HCT116 (cell line): Measurements from ENCODE around the gene CACNA1S. TPM values are rescaled to one million over a fixed set of nuclear protein-coding genes. Genes with fewer than 3 reads are reported as not detected.

Source experiments
- ATAC-seq: fragments of 200-7000 bp; cut with Tn5 transposase; 2 replicates; pipeline ENCODE4 v1.9.1; 2020; ENCODE audit warnings: mild to moderate bottlenecking, moderate library complexity
- BruUV-seq: library from RNA; stranded (reverse); fragments of 400-500 nt; replicated peaks from 2 replicates; lab custom pipeline; 2021; lab: Mats Ljungman, UMichigan
- CTCF ChIA-PET: fragments of 300-600 bp; sonication (Branson Sonifier 250); formaldehyde crosslinking; loops from one replicate; lab custom pipeline; 2021; ENCODE audit warnings: antibody characterized with exemption; lab: Charles Lee
- POLR2A ChIA-PET: fragments of 300-600, 350-600 bp; sonication (Branson Sonifier 250); formaldehyde crosslinking; loops from one replicate; lab custom pipeline; 2021; ENCODE audit warnings: antibody characterized with exemption; lab: Charles Lee
- RAD21 ChIA-PET, 2 experiments: fragments of 300-600 bp; sonication (Branson Sonifier 250); formaldehyde crosslinking; loops; one replicate each; lab custom pipeline; 2023; ENCODE audit warnings: low total read pairs in 2 of 2; ENCODE audit not compliant: uncharacterized antibody in 2 of 2, unreplicated experiment in 2 of 2, low non-redundant PET in 1 of 2; lab: Charles Lee
- DNase-seq: peaks from one replicate; pipeline ENCODE4 v3.0.0-alpha.2; 2010; ENCODE audit warnings: low read depth, low spot score
- H2AFZ ChIP-seq: fragments of 200-600 bp; shearing (Covaris generic), sonication (generic); 2 replicates; pipeline ENCODE4 v1.6.1; 2017; ENCODE audit warnings: low read depth, mixed run types, mixed read lengths, antibody characterized with exemption, low read length; ENCODE audit not compliant: poor library complexity, severe bottlenecking
- H3K27ac ChIP-seq: 2 replicates; pipeline ENCODE4 v1.5.1; 2012; ENCODE audit warnings: low read depth, low read length
- H3K27me3 ChIP-seq: fragments of 200-600 bp; sonication (generic); 2 replicates; pipeline ENCODE4 v1.6.1; 2016; ENCODE audit warnings: mixed run types, low read length, mixed read lengths; ENCODE audit not compliant: insufficient read depth
- H3K36me3 ChIP-seq, 2 experiments: fragments of 200-500 bp in 1 of 2; fragments of 200-600 bp in 1 of 2; sonication (Bioruptor generic) in 1 of 2; sonication (generic) in 1 of 2; 2 replicates each; pipeline versions ENCODE4 v1.5.1 to v1.6.1; 2014 to 2016; ENCODE audit warnings: low read length in 2 of 2, inconsistent platforms in 1 of 2, mixed read lengths in 1 of 2, mixed run types in 1 of 2; ENCODE audit not compliant: insufficient read depth in 2 of 2, control insufficient read depth in 1 of 2
- H3K4me1 ChIP-seq, 2 experiments: fragments of 200-600 bp in 1 of 2; sonication (generic) in 1 of 2; 2 replicates each; pipeline versions ENCODE4 v1.5.1 to v1.6.1; 2012 to 2017; ENCODE audit warnings: low read length in 2 of 2, inconsistent platforms in 1 of 2, mild to moderate bottlenecking in 1 of 2, mixed read lengths in 1 of 2, mixed run types in 1 of 2, moderate library complexity in 1 of 2; ENCODE audit not compliant: insufficient read depth in 2 of 2, control insufficient read depth in 1 of 2
- H3K4me2 ChIP-seq: fragments of 200-600 bp; sonication (generic); 2 replicates; pipeline ENCODE4 v1.6.1; 2017; ENCODE audit warnings: mixed run types, low read length, mixed read lengths
- H3K4me3 ChIP-seq, 2 experiments: fragments of 200-600 bp in 1 of 2; sonication (generic) in 1 of 2; replicated peaks in 1 of 2; 2 replicates each; pipeline ENCODE4 v1.5.1; 2011 to 2016; ENCODE audit warnings: low read length in 2 of 2, control low read depth in 1 of 2, low read depth in 1 of 2, mild to moderate bottlenecking in 1 of 2, mixed read lengths in 1 of 2, mixed run types in 1 of 2
- H3K79me2 ChIP-seq: fragments of 200-600 bp; sonication (generic); 2 replicates; pipeline ENCODE4 v1.6.1; 2017; ENCODE audit warnings: mild to moderate bottlenecking, mixed run types, low read length, moderate library complexity, mixed read lengths; ENCODE audit not compliant: insufficient read depth
- H3K9ac ChIP-seq: fragments of 200-600 bp; sonication (generic); 2 replicates; pipeline ENCODE4 v1.6.1; 2016; ENCODE audit warnings: low read length, mixed read lengths
- H3K9me2 ChIP-seq: fragments of 200-600 bp; sonication (generic), shearing (Covaris generic); 2 replicates; pipeline ENCODE4 v1.6.1; 2017; ENCODE audit warnings: mixed run types, mild to moderate bottlenecking, moderate library complexity; ENCODE audit not compliant: insufficient read depth
- H3K9me3 ChIP-seq, 2 experiments: fragments of 200-500 bp in 1 of 2; fragments of 200-600 bp in 1 of 2; sonication (Bioruptor generic) in 1 of 2; sonication (generic) in 1 of 2; 2 replicates each; pipeline ENCODE4 v1.6.1; 2014 to 2017; ENCODE audit warnings: low read length in 2 of 2, mixed read lengths in 2 of 2, inconsistent platforms in 1 of 2, low read depth in 1 of 2, mild to moderate bottlenecking in 1 of 2, mixed run types in 1 of 2, moderate library complexity in 1 of 2; ENCODE audit not compliant: control insufficient read depth in 1 of 2, insufficient read depth in 1 of 2
- H4K20me1 ChIP-seq: fragments of 200-600 bp; sonication (generic), shearing (Covaris generic); 2 replicates; pipeline ENCODE4 v1.6.1; 2017; ENCODE audit warnings: mixed run types, mild to moderate bottlenecking, moderate library complexity; ENCODE audit not compliant: insufficient read depth
- CBX3 ChIP-seq: IDR thresholded peaks from 2 replicates; pipeline ENCODE4 v1.6.1; 2012; ENCODE audit warnings: low read depth
- EGR1 ChIP-seq: IDR thresholded peaks from 2 replicates; pipeline ENCODE4 v1.6.1; 2012; ENCODE audit warnings: low read depth
- EZH2phosphoT487 ChIP-seq: fragments of 200-600 bp; IDR thresholded peaks from 2 replicates; pipeline ENCODE4 v1.6.1; 2018; ENCODE audit warnings: antibody characterized with exemption, borderline replicate concordance
- JUND ChIP-seq: IDR thresholded peaks from 2 replicates; pipeline ENCODE4 v1.6.1; 2012
- POLR2A ChIP-seq: IDR thresholded peaks from 2 replicates; pipeline ENCODE4 v1.7.0; 2011; ENCODE audit warnings: borderline replicate concordance; ENCODE audit not compliant: insufficient read depth, insufficient read length; ENCODE audit errors: extremely low read depth
- POLR2AphosphoS5 ChIP-seq: IDR thresholded peaks from 2 replicates; pipeline ENCODE4 v1.6.1; 2011; ENCODE audit warnings: mild to moderate bottlenecking, low read depth, low read length, moderate library complexity
- SP1 ChIP-seq: IDR thresholded peaks from 2 replicates; pipeline ENCODE4 v1.6.1; 2012; ENCODE audit warnings: low read depth
- SRF ChIP-seq: IDR thresholded peaks from 2 replicates; pipeline ENCODE4 v1.6.1; 2012; ENCODE audit warnings: low read depth
- TCF7L2 ChIP-seq: IDR thresholded peaks from 2 replicates; pipeline ENCODE4 v1.7.0; 2011; ENCODE audit warnings: borderline replicate concordance, inconsistent platforms; ENCODE audit not compliant: insufficient read depth, insufficient read length; ENCODE audit errors: extremely low read depth
- YY1 ChIP-seq: IDR thresholded peaks from 2 replicates; pipeline ENCODE4 v1.6.1; 2011; ENCODE audit warnings: low read length, low read depth, moderate library complexity, mild to moderate bottlenecking; ENCODE audit not compliant: insufficient replicate concordance; ENCODE audit errors: extremely low read depth
- ZFX ChIP-seq: fragments of 450-650 bp; IDR thresholded peaks from 2 replicates; pipeline ENCODE4 v1.6.1; 2017
- ZNF274 ChIP-seq: fragments of 200-500 bp; sonication (Bioruptor generic); IDR thresholded peaks from 2 replicates; pipeline ENCODE4 v1.6.1; 2014; ENCODE audit warnings: mild to moderate bottlenecking, low read depth, low read length, inconsistent platforms
- intact Hi-C: fragments of 100-400 bp; cut with micrococcal nuclease; formaldehyde crosslinking; loops from 2 replicates; pipeline ENCODE4 v1.10.0; 2022
- total RNA-seq: library from RNA; stranded (reverse); gene quantifications from one replicate; pipeline ENCODE4 v1.2.1, GENCODE V29; 2021; ENCODE audit not compliant: unreplicated experiment
- TF ChIP-seq, protein P1 (sequence below), 3 experiments: fragments of 200-600 bp in 1 of 3; sonication (generic) in 1 of 3; IDR thresholded peaks in 2 of 3; conservative IDR thresholded peaks in 1 of 3; 2 replicates each; pipeline ENCODE4 v1.5.1; 2012 to 2017; ENCODE audit warnings: low read depth in 2 of 3, low read length in 2 of 3, antibody characterized with exemption in 1 of 3, borderline replicate concordance in 1 of 3, control low read depth in 1 of 3, mild to moderate bottlenecking in 1 of 3, mixed read lengths in 1 of 3, mixed run types in 1 of 3, moderate library complexity in 1 of 3; ENCODE audit not compliant: insufficient read depth in 1 of 3
- TF ChIP-seq, protein P2 (sequence below): IDR thresholded peaks from 2 replicates; pipeline ENCODE4 v1.6.1; 2012; ENCODE audit warnings: low read depth
- TF ChIP-seq, protein P3 (sequence below): IDR thresholded peaks from 2 replicates; pipeline ENCODE4 v1.6.1; 2011; ENCODE audit warnings: mild to moderate bottlenecking, low read length, moderate library complexity; ENCODE audit not compliant: insufficient replicate concordance; ENCODE audit errors: extremely low read depth

The CACNA1S gene
- total RNA-seq, 1 experiment from 2014 or later = not detected

DNA sequence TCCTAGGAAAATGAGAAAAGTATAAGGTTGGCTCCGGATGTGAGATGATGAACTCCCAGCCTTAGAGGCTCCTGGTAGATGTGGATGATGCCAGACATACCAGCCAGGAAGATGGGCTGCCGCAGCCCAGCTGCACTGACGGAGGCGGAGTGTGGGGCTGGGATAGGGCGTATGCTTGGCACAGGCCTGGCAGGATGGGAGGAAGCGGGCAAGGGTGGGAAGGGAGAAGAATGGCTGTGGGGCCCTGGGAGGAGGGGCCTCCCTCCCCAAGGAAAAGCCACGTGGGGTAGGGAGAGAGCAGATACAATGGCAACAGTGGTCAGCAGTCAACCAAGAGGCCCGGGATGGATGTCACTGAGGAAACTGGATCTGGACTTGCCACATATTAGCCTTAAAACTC is 47.4 kb downstream of the CACNA1S start (continued):
- TF ChIP-seq ZNF274 = no peak
- TF ChIP-seq TCF7L2 = no peak
- no peak for TF ChIP-seq YY1
- no peak for TF ChIP-seq POLR2A
- TF ChIP-seq, protein P1, sequence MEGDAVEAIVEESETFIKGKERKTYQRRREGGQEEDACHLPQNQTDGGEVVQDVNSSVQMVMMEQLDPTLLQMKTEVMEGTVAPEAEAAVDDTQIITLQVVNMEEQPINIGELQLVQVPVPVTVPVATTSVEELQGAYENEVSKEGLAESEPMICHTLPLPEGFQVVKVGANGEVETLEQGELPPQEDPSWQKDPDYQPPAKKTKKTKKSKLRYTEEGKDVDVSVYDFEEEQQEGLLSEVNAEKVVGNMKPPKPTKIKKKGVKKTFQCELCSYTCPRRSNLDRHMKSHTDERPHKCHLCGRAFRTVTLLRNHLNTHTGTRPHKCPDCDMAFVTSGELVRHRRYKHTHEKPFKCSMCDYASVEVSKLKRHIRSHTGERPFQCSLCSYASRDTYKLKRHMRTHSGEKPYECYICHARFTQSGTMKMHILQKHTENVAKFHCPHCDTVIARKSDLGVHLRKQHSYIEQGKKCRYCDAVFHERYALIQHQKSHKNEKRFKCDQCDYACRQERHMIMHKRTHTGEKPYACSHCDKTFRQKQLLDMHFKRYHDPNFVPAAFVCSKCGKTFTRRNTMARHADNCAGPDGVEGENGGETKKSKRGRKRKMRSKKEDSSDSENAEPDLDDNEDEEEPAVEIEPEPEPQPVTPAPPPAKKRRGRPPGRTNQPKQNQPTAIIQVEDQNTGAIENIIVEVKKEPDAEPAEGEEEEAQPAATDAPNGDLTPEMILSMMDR (IDR thresholded peaks at IDR 0.05 in 2 of 3, conservative IDR thresholded peaks at IDR 0.05 in 1 of 3; ENCODE audit: borderline replicate concordance in 1 of 3, insufficient read depth in 1 of 3, low read depth in 2 of 3, low read length in 2 of 3) = no peak

DNA sequence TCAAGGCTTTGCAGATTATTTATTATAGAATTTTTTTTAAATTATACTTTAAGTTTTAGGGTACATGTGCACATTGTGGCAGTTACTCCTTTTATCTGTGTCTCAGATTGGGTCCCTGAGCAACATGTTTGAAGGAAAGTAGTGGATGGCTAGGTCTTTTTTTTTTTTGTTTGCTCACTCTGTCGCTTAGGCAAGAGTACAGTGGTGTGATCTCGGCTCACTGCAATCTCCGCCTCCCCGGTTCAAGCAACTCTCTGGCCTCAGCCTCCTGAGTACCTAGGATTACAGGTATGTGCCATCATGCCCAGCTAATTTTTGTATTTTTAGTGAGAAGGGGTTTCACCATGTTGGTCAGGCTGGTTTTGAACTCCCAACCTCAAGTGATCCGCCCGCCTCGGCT is 49.1 kb downstream of the CACNA1S start:
- Histone ChIP-seq H4K20me1 (no peaks in the 10 kb centered on the region), H3K36me3 (no peaks in the 10 kb centered on the region), H3K4me3 (no peak overlapping the region), H3K9me2 (no peaks in the 10 kb centered on the region), H3K9ac (no peak overlapping the region), H3K27me3 (no peaks in the 10 kb centered on the region), H2AFZ (no peak overlapping the region), H3K27ac (no peak overlapping the region), H3K9me3 (no peaks in the 10 kb centered on the region), H3K79me2 (no peaks in the 10 kb centered on the region), H3K4me2 (no peak overlapping the region), H3K4me1 (no peaks in the 10 kb centered on the region)
- ChIA-PET RAD21 (no interaction called here), POLR2A (no interaction called here), CTCF (no interaction called here)
- DNase-seq (no peak), ATAC-seq (no peak)
- no TSS peak for BruUV-seq
- intact Hi-C loops = no loop called here
- TF ChIP-seq, protein P2, sequence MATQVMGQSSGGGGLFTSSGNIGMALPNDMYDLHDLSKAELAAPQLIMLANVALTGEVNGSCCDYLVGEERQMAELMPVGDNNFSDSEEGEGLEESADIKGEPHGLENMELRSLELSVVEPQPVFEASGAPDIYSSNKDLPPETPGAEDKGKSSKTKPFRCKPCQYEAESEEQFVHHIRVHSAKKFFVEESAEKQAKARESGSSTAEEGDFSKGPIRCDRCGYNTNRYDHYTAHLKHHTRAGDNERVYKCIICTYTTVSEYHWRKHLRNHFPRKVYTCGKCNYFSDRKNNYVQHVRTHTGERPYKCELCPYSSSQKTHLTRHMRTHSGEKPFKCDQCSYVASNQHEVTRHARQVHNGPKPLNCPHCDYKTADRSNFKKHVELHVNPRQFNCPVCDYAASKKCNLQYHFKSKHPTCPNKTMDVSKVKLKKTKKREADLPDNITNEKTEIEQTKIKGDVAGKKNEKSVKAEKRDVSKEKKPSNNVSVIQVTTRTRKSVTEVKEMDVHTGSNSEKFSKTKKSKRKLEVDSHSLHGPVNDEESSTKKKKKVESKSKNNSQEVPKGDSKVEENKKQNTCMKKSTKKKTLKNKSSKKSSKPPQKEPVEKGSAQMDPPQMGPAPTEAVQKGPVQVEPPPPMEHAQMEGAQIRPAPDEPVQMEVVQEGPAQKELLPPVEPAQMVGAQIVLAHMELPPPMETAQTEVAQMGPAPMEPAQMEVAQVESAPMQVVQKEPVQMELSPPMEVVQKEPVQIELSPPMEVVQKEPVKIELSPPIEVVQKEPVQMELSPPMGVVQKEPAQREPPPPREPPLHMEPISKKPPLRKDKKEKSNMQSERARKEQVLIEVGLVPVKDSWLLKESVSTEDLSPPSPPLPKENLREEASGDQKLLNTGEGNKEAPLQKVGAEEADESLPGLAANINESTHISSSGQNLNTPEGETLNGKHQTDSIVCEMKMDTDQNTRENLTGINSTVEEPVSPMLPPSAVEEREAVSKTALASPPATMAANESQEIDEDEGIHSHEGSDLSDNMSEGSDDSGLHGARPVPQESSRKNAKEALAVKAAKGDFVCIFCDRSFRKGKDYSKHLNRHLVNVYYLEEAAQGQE = no peak
- no peak for TF ChIP-seq SRF
- no peak for TF ChIP-seq ZFX
- no peak for TF ChIP-seq JUND
- TF ChIP-seq, protein P3, sequence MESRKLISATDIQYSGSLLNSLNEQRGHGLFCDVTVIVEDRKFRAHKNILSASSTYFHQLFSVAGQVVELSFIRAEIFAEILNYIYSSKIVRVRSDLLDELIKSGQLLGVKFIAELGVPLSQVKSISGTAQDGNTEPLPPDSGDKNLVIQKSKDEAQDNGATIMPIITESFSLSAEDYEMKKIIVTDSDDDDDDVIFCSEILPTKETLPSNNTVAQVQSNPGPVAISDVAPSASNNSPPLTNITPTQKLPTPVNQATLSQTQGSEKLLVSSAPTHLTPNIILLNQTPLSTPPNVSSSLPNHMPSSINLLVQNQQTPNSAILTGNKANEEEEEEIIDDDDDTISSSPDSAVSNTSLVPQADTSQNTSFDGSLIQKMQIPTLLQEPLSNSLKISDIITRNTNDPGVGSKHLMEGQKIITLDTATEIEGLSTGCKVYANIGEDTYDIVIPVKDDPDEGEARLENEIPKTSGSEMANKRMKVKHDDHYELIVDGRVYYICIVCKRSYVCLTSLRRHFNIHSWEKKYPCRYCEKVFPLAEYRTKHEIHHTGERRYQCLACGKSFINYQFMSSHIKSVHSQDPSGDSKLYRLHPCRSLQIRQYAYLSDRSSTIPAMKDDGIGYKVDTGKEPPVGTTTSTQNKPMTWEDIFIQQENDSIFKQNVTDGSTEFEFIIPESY = no peak
- TF ChIP-seq EGR1 = no peak
- TF ChIP-seq EZH2phosphoT487 = no peak
- TF ChIP-seq SP1 = no peak
- no peak for TF ChIP-seq POLR2AphosphoS5
- TF ChIP-seq, protein P1 (IDR thresholded peaks at IDR 0.05 in 2 of 3, conservative IDR thresholded peaks at IDR 0.05 in 1 of 3; ENCODE audit: borderline replicate concordance in 1 of 3, insufficient read depth in 1 of 3, low read depth in 2 of 3, low read length in 2 of 3) = no peak
- no peak for TF ChIP-seq CBX3
